Neural progenitor cell (in vitro differentiated cells): ENCODE data around the gene GRB2. TPM values are rescaled to one million over a fixed set of nuclear protein-coding genes. Genes with fewer than 3 reads are reported as not detected.
A peak's percentile ranks its signal among the peaks of the same experiment; 100 is the strongest.

Source experiments
- DNase-seq: peaks from one replicate; pipeline ENCODE4 v3.0.0-alpha.2; 2016; ENCODE audit warnings: low spot score
- H2AFZ ChIP-seq: fragments of 200-600 bp; sonication (generic); replicated peaks from 2 replicates; pipeline ENCODE4 v1.6.1; 2016; ENCODE audit warnings: antibody characterized with exemption
- H3F3A ChIP-seq: fragments of 200-600 bp; sonication (generic); 2 replicates; pipeline ENCODE4 v1.6.1; 2016; ENCODE audit warnings: antibody characterized with exemption, low read depth
- H3K27ac ChIP-seq: fragments of 200-600 bp; sonication (generic); 2 replicates; pipeline ENCODE4 v1.5.1; 2016; ENCODE audit warnings: mild to moderate bottlenecking
- H3K27me3 ChIP-seq: fragments of 200-600 bp; sonication (generic); 2 replicates; pipeline ENCODE4 v1.6.1; 2016; ENCODE audit warnings: mild to moderate bottlenecking, moderate library complexity
- H3K36me3 ChIP-seq: fragments of 200-600 bp; sonication (generic); 2 replicates; pipeline ENCODE4 v1.5.1; 2016
- H3K4me1 ChIP-seq: fragments of 200-600 bp; sonication (generic); 2 replicates; pipeline ENCODE4 v1.6.1; 2016; ENCODE audit warnings: mixed run types
- H3K4me2 ChIP-seq: fragments of 200-600 bp; sonication (generic); 2 replicates; pipeline ENCODE4 v1.6.1; 2016
- H3K4me3 ChIP-seq: fragments of 200-600 bp; sonication (generic); 2 replicates; pipeline ENCODE4 v1.5.1; 2016
- H3K79me2 ChIP-seq: fragments of 200-600 bp; sonication (generic); 2 replicates; pipeline ENCODE4 v1.6.1; 2016; ENCODE audit warnings: low read depth
- H3K9ac ChIP-seq: fragments of 200-600 bp; sonication (generic); 2 replicates; pipeline ENCODE4 v1.6.1; 2016
- H3K9me3 ChIP-seq: fragments of 200-600 bp; sonication (generic); 2 replicates; pipeline ENCODE4 v1.5.1; 2016; ENCODE audit warnings: low read depth
- H4K20me1 ChIP-seq: fragments of 200-600 bp; sonication (generic); 2 replicates; pipeline ENCODE4 v1.6.1; 2016; ENCODE audit warnings: low read depth
- H3K27ac Mint-ChIP-seq: 3 replicates; pipeline ENCODE4 v1.8.0; 2021; ENCODE audit warnings: mixed read lengths
- H3K27me3 Mint-ChIP-seq: 2 replicates; pipeline ENCODE4 v1.8.0; 2022; ENCODE audit warnings: low read depth, mild to moderate bottlenecking, inconsistent platforms, moderate library complexity, mixed read lengths; ENCODE audit not compliant: insufficient read depth
- H3K36me3 Mint-ChIP-seq: 3 replicates; pipeline ENCODE4 v1.8.0; 2021; ENCODE audit warnings: mixed read lengths
- H3K4me1 Mint-ChIP-seq: 3 replicates; pipeline ENCODE4 v1.8.0; 2021; ENCODE audit warnings: mixed read lengths
- H3K4me3 Mint-ChIP-seq: 3 replicates; pipeline ENCODE4 v1.8.0; 2021; ENCODE audit warnings: mild to moderate bottlenecking, moderate library complexity, mixed read lengths
- H3K9me3 Mint-ChIP-seq: 3 replicates; pipeline ENCODE4 v1.8.0; 2020; ENCODE audit warnings: mixed read lengths
- EZH2 ChIP-seq: fragments of 200-600 bp; sonication (generic); IDR thresholded peaks from 2 replicates; pipeline ENCODE4 v1.6.1; 2017; ENCODE audit warnings: antibody characterized with exemption, mild to moderate bottlenecking, moderate library complexity
- EZH2phosphoT487 ChIP-seq: fragments of 200-600 bp; sonication (generic); IDR thresholded peaks from 2 replicates; pipeline ENCODE4 v1.6.1; 2017; ENCODE audit warnings: antibody characterized with exemption
- total RNA-seq: library from RNA; depleted of rRNA; stranded (reverse); fragments of >200 nt; gene quantifications from 2 replicates; pipeline ENCODE4 v1.2.3, GENCODE V29; 2015; ENCODE audit warnings: low replicate concordance
- TF ChIP-seq, protein P1 (sequence below): fragments of 200-600 bp; sonication (generic); IDR thresholded peaks from 2 replicates; pipeline ENCODE4 v1.5.1; 2017; ENCODE audit warnings: antibody characterized with exemption, mild to moderate bottlenecking

GRB2 gene
- total RNA-seq, 1 donor from 2014 or later = 72.5 TPM

DNA sequence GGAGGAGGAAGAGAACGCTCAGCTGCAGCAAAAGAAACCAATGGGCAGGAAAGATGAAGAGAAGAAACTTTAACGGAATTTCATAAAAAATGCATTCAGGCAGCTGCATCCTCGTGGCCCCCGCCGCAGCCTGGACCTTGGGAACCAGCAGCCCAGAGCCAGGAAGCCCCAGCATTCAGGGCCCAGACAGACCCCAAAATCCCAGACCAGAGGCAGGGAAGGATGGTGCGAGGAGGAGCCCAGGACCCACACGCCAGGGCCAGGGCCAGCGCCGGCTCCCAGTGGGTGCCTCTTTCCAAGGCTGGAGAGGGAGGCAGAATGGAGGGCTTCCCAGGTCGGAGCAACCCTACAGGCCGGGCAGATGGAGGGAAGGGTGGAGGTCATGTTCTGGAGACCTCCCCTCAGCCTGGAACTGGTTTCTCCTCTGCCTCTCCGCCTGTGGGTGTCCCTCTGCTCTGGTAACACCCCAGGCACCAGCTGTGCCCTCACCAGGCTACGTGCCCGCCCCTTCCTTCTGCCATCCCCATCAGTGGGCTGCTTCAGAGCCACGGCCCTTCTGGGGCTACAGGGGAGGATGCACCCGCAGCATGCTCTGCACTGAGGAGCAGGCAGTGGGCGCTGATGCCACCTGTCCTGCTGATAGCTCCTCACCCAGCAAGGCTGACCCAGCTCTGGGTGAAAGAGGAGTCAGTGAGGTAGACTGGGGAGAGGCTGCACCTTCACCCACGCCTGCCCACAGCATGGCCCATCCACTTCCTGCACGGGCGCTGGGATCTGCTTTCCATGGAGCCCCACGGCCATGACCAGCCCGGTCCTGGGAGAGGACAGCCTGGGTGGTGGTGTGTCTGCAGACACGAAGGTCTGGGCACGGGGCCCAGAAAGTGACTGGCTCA lies 133.3 kb downstream of the GRB2 start:
- H2AFZ ChIP-seq = peak overlapping the region; percentile 98
- peaks cover 8% of the 10 kb centered on the region for H3K27me3 ChIP-seq
- no peak for TF ChIP-seq EZH2
- TF ChIP-seq, protein P1, sequence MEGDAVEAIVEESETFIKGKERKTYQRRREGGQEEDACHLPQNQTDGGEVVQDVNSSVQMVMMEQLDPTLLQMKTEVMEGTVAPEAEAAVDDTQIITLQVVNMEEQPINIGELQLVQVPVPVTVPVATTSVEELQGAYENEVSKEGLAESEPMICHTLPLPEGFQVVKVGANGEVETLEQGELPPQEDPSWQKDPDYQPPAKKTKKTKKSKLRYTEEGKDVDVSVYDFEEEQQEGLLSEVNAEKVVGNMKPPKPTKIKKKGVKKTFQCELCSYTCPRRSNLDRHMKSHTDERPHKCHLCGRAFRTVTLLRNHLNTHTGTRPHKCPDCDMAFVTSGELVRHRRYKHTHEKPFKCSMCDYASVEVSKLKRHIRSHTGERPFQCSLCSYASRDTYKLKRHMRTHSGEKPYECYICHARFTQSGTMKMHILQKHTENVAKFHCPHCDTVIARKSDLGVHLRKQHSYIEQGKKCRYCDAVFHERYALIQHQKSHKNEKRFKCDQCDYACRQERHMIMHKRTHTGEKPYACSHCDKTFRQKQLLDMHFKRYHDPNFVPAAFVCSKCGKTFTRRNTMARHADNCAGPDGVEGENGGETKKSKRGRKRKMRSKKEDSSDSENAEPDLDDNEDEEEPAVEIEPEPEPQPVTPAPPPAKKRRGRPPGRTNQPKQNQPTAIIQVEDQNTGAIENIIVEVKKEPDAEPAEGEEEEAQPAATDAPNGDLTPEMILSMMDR = no peak
- TF ChIP-seq EZH2phosphoT487 = no peak

DNA sequence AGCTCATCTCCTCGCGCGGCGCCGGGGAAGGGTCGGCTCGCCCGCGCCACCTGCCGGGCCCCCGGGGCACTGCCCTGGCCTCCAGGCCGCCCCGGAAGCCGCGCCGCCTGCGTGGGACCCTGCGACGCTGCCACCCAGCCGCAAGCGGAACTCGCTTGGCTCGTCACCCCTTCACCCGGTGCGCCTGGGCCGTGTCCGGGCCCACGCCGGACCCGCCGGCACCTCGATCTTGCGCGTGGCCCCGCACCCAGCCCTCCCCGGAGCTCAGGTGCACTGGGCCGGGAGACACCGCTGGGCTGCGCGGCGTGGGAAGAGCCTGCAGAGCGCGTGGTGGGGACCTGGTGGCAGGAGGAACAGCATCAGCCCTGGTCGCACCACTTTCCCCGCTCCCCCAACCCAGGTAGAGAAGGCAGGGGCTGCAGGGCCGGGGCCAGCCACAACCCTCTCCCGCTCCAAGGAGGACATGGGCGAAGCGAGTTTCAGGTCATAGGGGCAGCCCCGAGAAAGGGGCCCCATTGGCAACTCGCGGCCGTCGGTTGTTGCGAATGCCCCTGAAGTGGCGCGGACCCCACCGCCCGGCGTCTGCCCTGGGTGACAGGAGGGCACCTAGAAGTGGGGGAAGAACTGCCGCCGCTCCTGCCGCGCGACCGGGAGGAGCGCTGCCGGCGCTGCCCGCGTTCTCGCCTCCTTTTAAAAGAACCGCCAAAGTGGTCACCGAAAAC lies 134.1 kb downstream of the GRB2 start:
- peaks cover 4% of the 10 kb centered on the region for H3K4me1 ChIP-seq
- H3K27ac ChIP-seq = no peak overlapping the region

More for the DNA sequence above, 133.3 kb downstream of the GRB2 start:
- no peak for DNase-seq
- Mint-ChIP-seq H3K36me3 (peaks cover 8% of the 10 kb centered on the region), H3K27me3 (peaks cover 8% of the 10 kb centered on the region), H3K27ac (no peak overlapping the region), H3K4me3 (peak overlapping the region; percentile 78), H3K9me3 (no peaks in the 10 kb centered on the region), H3K4me1 (peaks cover 12% of the 10 kb centered on the region)
- Histone ChIP-seq H3K9ac (peak overlapping the region; percentile 82), H3K36me3 (no peaks in the 10 kb centered on the region), H3K4me2 (peak overlapping the region; percentile 99), H3K4me3 (peak overlapping the region; percentile 98), H3K27ac (no peak overlapping the region), H3K79me2 (no peaks in the 10 kb centered on the region), H4K20me1 (no peaks in the 10 kb centered on the region), H3K4me1 (peaks cover 4% of the 10 kb centered on the region), H3F3A (peaks cover 24% of the 10 kb centered on the region), H3K9me3 (no peaks in the 10 kb centered on the region)

DNA sequence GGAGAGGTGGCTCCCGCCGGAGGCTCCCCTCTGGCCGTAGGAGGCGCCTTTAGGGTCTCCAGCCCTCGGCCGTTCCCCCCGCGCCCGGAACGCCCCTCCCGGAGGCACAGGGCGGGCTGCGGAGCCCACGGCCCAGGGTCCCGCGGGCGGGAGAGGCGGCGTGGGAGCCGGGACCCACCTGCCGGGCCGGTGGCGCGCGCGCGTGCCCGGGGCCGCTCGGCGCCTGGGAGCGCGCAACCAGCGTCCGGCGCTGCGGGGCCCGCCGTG lies 134.6 kb downstream of the GRB2 start, which contains the start of gene MIF4GD:
TSS of gene MIF4GD (minus strand) at position 266 of the 267 bp plus-strand sequence. CDS start 1,036 bp downstream, outside the sequence.
- peak within 1 kb of the TSS; percentile 98 for H3K4me3 ChIP-seq
- Mint-ChIP-seq H3K27ac (no peak within 1 kb of the TSS), H3K4me3 (peak within 1 kb of the TSS; percentile 90), H3K4me1 (peaks cover 12% of the 10 kb centered on the region), H3K27me3 (peaks cover 8% of the 10 kb centered on the region), H3K36me3 (peaks cover 10% of the 10 kb centered on the region), H3K9me3 (no peaks in the 10 kb centered on the region)
- H3K4me2 ChIP-seq = peak within 1 kb of the TSS; percentile 99
- no peak for DNase-seq
- no peaks in the 10 kb centered on the region for H3K79me2 ChIP-seq
- peaks cover 8% of the 10 kb centered on the region for H3K27me3 ChIP-seq
- H3K36me3 ChIP-seq = no peaks in the 10 kb centered on the region
- no peaks in the 10 kb centered on the region for H3K9me3 ChIP-seq
- peak within 1 kb of the TSS; percentile 98 for H2AFZ ChIP-seq
- TF ChIP-seq, protein P1 = no peak
- no peak for TF ChIP-seq EZH2phosphoT487
- TF ChIP-seq EZH2 = no peak
- no peak within 1 kb of the TSS for H3K27ac ChIP-seq
- peaks cover 36% of the 10 kb centered on the region for H3F3A ChIP-seq
- peaks cover 4% of the 10 kb centered on the region for H3K4me1 ChIP-seq
- H4K20me1 ChIP-seq = no peaks in the 10 kb centered on the region
- H3K9ac ChIP-seq = peak within 1 kb of the TSS; percentile 82

More for the DNA sequence above, 134.1 kb downstream of the GRB2 start:
- peaks cover 8% of the 10 kb centered on the region for H3K27me3 Mint-ChIP-seq
- Histone ChIP-seq H4K20me1 (no peaks in the 10 kb centered on the region), H3K27me3 (peaks cover 8% of the 10 kb centered on the region), H3K4me2 (peak overlapping the region; percentile 99), H3K9ac (peak overlapping the region; percentile 82), H3K36me3 (no peaks in the 10 kb centered on the region), H3K4me3 (peak overlapping the region; percentile 98), H3F3A (peaks cover 31% of the 10 kb centered on the region), H2AFZ (peak overlapping the region; percentile 98), H3K79me2 (no peaks in the 10 kb centered on the region), H3K9me3 (no peaks in the 10 kb centered on the region)
- peaks cover 12% of the 10 kb centered on the region for H3K4me1 Mint-ChIP-seq
- H3K36me3 Mint-ChIP-seq = peaks cover 10% of the 10 kb centered on the region
- H3K9me3 Mint-ChIP-seq = no peaks in the 10 kb centered on the region
- TF ChIP-seq EZH2phosphoT487 = no peak
- TF ChIP-seq, protein P1 = peak; percentile 63
- DNase-seq = peak; percentile 93
- H3K4me3 Mint-ChIP-seq = peak overlapping the region; percentile 78
- H3K27ac Mint-ChIP-seq = no peak overlapping the region
